ENCODE measurements around the gene ARHGEF2. TPM values are rescaled to one million over a fixed set of nuclear protein-coding genes. Genes with fewer than 3 reads are reported as not detected.

Gene ARHGEF2
- 36.5 and 46.9 TPM in 2 replicates for total RNA-seq
- 27.1 and 30.1 TPM in 2 replicates for polyA plus RNA-seq

- Histone ChIP-seq H3K27ac (peak within 1 kb of the TSS; percentile 87), H3K79me2 (peaks cover 82% of the 10 kb centered on the region), H3K9me2 (replicated peaks; ENCODE audit: insufficient read depth) (no peaks in the 10 kb centered on the region), H3K4me1 (ENCODE audit: insufficient read depth) (peaks cover 50% of the 10 kb centered on the region), H3K4me3 (peak within 1 kb of the TSS; percentile 96), H3K9me3 (ENCODE audit: low read depth) (no peaks in the 10 kb centered on the region), H2AFZ (peak within 1 kb of the TSS; percentile 58), H3K27me3 (no peaks in the 10 kb centered on the region), H3K36me3 (replicated peaks; ENCODE audit: insufficient read depth, low read depth) (no peaks in the 10 kb centered on the region), H3K4me2 (peak within 1 kb of the TSS; percentile 82), H4K20me1 (ENCODE audit: insufficient read depth, poor library complexity, severe bottlenecking) (peaks cover 23% of the 10 kb centered on the region)
- TF ChIP-seq CTCF (IDR thresholded peaks at IDR 0.05; ENCODE audit: poor library complexity) (peak; percentile 44), EZH2phosphoT487 (IDR thresholded peaks at IDR 0.05; ENCODE audit: low read depth, severe bottlenecking, unreplicated experiment) (no peak), EZH2 (IDR thresholded peaks at IDR 0.05; ENCODE audit: borderline replicate concordance) (no peak)
- peak; percentile 76 for DNase-seq (ENCODE audit: low spot score)
- WGBS (ENCODE audit: low lambda C conversion rate, missing lambda C conversion rate), result 1% methylated on average over 21 of the region's 52 CpGs
Measured at GRCh38 chr1:155978325-155978972, at the start of gene ARHGEF2. Gene ARHGEF2 (minus strand): TSS chr1:155978547. CDS start chr1:155978427, 120 bp downstream.

- Histone ChIP-seq H3K36me3 (replicated peaks; ENCODE audit: insufficient read depth, low read depth) (no peaks in the 10 kb centered on the region), H3K79me2 (no peaks in the 10 kb centered on the region), H3K4me1 (ENCODE audit: insufficient read depth) (peaks cover 7% of the 10 kb centered on the region), H3K4me3 (no peak overlapping the region), H3K9me3 (ENCODE audit: low read depth) (no peaks in the 10 kb centered on the region), H3K27me3 (no peaks in the 10 kb centered on the region), H3K4me2 (no peak overlapping the region), H2AFZ (no peak overlapping the region), H3K9me2 (replicated peaks; ENCODE audit: insufficient read depth) (no peaks in the 10 kb centered on the region), H4K20me1 (ENCODE audit: insufficient read depth, poor library complexity, severe bottlenecking) (no peaks in the 10 kb centered on the region), H3K27ac (no peak overlapping the region)
- no peak for DNase-seq (ENCODE audit: low spot score)
- TF ChIP-seq EZH2phosphoT487 (IDR thresholded peaks at IDR 0.05; ENCODE audit: low read depth, severe bottlenecking, unreplicated experiment) (no peak), CTCF (IDR thresholded peaks at IDR 0.05; ENCODE audit: poor library complexity) (no peak), EZH2 (IDR thresholded peaks at IDR 0.05; ENCODE audit: borderline replicate concordance) (no peak)
- 92% methylated on average over 4 of the region's 4 CpGs for WGBS (ENCODE audit: low lambda C conversion rate, missing lambda C conversion rate)
Measured at GRCh38 chr1:156026588-156026987, 48.2 kb upstream of the ARHGEF2 start.

GRCh38 chr1:156025876-156026275, 47.5 kb upstream of the ARHGEF2 start:
- Histone ChIP-seq H4K20me1 (ENCODE audit: insufficient read depth, poor library complexity, severe bottlenecking) (no peaks in the 10 kb centered on the region), H2AFZ (no peak overlapping the region), H3K9me2 (replicated peaks; ENCODE audit: insufficient read depth) (no peaks in the 10 kb centered on the region), H3K27me3 (no peaks in the 10 kb centered on the region), H3K4me3 (no peak overlapping the region), H3K4me2 (no peak overlapping the region), H3K27ac (no peak overlapping the region), H3K36me3 (replicated peaks; ENCODE audit: insufficient read depth, low read depth) (no peaks in the 10 kb centered on the region), H3K9me3 (ENCODE audit: low read depth) (no peaks in the 10 kb centered on the region), H3K79me2 (no peaks in the 10 kb centered on the region), H3K4me1 (ENCODE audit: insufficient read depth) (peaks cover 7% of the 10 kb centered on the region)
- 15% methylated on average over 9 of the region's 9 CpGs for WGBS (ENCODE audit: low lambda C conversion rate, missing lambda C conversion rate)
- no peak for TF ChIP-seq EZH2phosphoT487 (IDR thresholded peaks at IDR 0.05; ENCODE audit: low read depth, severe bottlenecking, unreplicated experiment)
- peak; percentile 48 for TF ChIP-seq CTCF (IDR thresholded peaks at IDR 0.05; ENCODE audit: poor library complexity)
- peak; percentile 71 for DNase-seq (ENCODE audit: low spot score)

All from hepatocyte (in vitro differentiated cells).